HG03469 (cell line): ENCODE measurements around the gene TUBGCP2.
"Not testable (repeated sequence)": the region's sequence is repeated elsewhere in the genome, so short reads cannot be mapped to it uniquely, and the experiment has no call there.

ENCODE experiments used
- ATAC-seq: cut with Tn5 transposase; IDR thresholded peaks from one replicate; pipeline ENCODE4 v1.9.1; 2021; ENCODE audit warnings: mild to moderate bottlenecking, moderate library complexity, moderate number of reproducible peaks; ENCODE audit not compliant: unreplicated experiment

TUBGCP2 gene

DNA sequence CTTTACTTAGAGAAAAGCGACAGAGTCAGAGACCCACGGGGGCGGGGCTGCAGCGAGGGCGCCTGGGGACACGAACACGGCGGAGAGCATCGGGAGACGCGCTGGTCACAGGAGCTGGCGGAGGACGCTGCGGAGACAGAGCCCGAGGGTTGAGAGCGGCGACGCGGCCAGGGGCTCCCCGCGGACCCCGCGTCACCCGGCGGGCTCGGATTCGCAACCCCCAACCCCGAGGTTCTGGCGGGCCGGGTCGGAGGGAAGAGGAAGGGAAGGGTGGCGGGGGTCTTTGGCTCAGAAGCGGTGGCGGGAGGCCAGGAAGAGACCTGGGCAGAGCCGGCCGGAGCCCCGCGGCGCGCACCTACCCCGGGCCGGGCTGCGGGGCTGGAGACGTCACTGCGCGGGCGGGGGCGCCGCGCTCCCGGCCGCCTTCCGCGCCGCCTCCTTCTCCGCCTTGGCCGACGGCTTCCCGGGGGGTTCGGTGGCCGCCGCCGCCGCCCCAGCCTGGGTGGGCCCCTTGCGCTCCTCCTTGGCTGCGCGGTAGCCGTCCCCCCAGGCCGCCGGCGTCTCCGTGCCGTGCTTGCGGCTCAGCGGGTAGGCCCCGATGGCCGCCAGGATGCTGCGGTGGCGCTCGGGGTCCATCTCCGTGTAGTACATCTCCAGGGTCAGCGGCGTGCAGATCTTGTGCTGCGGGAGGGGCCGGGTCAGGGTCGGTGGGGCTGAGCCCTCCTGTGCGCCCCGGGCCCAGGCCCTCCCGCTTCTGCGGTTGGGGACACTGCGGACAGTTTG, 17.0 kb upstream of the TUBGCP2 start:
- no peak for ATAC-seq

- ATAC-seq = no peak
Observed at GRCh38 chr10:133324857-133325260, 16.2 kb upstream of the TUBGCP2 start.

DNA sequence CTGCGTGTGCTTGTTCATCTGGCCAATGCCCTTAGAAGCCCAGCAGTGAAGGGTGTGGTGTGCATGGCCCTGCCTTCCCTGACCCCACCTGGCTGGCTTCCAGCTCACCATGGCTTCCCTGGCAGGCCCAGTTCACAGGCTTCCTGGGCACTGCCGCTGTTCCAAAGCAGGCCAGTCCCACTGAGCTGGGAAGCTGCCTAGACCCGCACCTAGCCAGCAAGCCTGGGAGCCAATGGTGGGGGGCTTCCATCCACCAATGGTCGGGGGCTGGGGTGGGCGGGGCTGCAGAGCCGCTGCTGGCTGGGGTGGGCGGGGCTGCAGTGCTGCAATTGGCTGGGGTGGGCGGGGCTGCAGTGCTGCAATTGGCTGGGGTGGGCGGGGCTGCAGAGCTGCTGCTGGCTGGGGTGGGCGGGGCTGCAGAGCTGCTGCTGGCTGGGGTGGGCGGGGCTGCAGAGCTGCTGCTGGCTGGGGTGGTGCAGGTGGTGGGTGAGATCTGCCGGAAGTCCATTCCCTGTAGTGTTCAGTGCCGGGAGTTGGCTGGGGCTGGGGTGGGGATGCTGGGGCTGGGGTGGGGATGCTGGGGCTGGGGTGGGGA, 15.6 kb upstream of the TUBGCP2 start:
- ATAC-seq = no peak

DNA sequence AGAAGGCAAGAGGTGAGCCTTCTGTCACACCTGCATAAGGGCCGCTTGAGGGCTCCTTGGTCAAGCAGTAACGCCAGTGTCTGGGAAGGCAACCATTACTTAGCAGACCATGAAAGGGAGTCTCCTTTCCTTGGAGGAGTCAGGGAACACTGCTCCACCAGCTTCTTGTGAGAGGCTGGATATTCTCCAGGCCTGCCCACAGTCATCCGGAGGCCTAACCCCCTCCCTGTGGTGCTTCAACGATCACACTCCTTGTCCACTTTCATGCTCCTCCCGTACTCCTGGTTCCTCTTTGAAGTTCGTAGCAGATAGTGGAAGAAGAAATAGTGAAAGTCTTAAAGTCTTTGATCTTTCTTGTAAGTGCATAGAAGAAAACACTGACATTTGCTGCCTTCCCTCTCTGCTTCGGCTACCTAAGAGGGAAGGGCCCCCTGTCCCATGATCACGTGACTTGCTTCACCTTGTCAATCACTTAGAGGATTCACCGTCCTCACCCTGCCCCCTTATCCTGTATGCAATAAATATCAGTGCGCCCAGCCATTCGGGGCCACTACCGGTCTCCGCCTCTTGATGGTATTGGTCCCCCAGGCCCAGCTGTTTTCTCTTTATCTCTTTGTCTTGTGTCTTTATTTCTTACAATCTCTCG, 13.5 kb upstream of the TUBGCP2 start:
- ATAC-seq = not testable (repeated sequence)

GRCh38 chr10:133320852-133321422, 12.3 kb upstream of the TUBGCP2 start:
- not testable (repeated sequence) for ATAC-seq

DNA sequence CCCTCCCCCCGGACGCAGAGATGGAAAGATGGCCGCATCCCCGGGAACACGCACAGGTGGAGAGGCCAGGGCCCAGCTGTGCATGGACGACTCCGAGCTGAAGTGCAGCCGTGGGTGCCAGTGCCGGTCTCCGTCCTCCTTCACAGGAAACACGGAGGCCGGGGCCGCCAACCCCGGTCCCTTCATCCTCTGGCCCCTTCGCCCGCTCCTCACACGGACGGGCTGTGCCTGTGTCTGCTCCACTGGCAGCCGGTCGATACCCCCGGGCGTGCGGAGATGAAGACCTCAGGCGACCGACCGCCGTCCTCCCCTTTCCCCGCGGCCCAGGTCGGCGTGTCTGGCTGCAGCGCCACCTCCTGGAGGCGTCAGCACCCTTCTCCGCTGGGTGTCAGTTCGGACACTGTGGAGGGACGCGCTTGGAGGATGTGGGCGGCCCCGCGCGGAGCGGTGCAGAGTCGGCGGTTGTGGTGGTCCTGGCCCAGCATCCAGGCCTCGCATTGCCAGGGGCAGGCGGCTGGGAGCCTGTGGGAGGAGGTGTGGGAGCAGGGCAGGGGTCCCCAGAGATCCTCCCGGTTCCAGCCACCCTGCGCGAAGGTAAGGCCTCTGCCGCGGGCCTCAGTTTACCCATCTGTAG, 9.9 kb upstream of the TUBGCP2 start:
- ATAC-seq = no peak

GRCh38 chr10:133316732-133317131, 8.1 kb upstream of the TUBGCP2 start:
- ATAC-seq = no peak

- no peak for ATAC-seq
Observed at GRCh38 chr10:133316266-133316665, 7.6 kb upstream of the TUBGCP2 start.

DNA sequence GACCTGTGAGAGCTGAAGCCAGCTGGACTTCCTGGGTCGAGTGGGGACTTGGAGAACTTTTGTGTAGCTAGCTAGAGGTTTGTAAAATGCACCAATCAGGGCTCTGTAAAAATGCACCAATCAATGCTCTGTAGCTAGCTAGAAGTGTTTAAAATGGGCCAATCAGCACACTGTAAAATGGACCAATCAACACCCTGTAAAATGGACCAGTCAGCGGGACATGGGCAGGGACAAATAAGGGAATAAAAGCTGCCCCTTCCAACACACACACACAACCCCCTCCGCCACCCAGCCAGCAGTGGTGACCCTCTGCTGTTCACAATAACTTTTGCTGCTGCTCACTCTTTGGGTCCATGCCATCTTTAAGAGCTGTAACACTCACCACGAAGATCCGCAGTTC, 7.2 kb upstream of the TUBGCP2 start:
- ATAC-seq = no peak

DNA sequence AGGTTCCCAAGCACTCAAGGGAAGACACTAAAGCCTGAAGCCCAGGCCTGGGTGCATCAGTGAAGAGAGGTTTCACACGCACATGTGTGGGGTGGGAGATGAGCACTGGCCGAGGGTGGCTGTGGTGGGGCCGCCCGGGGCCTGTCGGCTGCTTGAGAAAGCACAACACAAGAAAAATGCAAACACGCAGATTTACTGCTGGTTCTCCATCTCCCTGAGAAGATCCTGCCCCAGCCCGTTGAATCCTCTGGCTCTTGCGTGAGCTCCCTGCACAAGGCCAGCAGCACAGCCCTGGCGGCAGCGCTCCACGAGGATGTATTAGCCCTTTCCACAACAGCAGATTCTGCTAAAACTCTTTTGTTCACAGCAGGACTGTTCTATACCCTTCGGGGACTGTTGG, 6.2 kb upstream of the TUBGCP2 start:
- no peak for ATAC-seq

DNA sequence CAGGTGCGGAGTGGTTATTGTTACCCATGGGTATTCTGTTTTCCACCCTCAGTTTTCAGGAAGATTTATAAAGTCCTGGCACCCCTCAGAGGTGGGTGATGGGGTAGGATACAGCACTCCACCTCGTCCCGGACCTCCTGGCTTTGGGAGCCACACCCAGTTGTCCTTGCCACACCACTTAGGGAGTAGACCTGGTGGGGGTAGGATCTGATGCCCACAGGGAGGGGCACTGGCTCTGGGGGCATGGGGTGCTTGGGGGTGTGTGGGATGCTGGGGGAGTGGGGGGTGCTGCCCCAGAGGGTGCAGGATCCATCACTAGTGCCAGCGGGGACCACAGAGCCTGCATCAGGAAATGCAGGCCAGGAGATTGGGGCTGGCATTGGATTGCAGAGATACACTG, 4.5 kb upstream of the TUBGCP2 start:
- no peak for ATAC-seq

DNA sequence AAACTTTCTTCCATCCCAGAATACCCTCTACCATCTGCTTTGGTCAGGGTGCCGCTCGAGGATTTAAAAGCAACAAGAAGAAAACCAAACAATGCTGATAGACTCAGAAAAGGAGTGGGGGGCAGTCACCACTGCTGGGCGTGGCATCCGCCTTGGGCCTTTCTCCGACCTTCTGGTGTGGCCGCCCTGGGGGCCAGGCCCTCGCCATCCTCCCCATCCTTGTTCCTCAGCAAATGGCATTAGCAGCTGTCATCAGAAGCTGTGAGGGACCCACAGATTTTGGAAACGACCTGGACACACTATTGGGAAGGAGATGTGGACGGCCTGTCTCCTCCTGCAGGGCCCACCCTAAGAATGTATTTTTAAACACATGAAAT, 4.1 kb upstream of the TUBGCP2 start:
- no peak for ATAC-seq

DNA sequence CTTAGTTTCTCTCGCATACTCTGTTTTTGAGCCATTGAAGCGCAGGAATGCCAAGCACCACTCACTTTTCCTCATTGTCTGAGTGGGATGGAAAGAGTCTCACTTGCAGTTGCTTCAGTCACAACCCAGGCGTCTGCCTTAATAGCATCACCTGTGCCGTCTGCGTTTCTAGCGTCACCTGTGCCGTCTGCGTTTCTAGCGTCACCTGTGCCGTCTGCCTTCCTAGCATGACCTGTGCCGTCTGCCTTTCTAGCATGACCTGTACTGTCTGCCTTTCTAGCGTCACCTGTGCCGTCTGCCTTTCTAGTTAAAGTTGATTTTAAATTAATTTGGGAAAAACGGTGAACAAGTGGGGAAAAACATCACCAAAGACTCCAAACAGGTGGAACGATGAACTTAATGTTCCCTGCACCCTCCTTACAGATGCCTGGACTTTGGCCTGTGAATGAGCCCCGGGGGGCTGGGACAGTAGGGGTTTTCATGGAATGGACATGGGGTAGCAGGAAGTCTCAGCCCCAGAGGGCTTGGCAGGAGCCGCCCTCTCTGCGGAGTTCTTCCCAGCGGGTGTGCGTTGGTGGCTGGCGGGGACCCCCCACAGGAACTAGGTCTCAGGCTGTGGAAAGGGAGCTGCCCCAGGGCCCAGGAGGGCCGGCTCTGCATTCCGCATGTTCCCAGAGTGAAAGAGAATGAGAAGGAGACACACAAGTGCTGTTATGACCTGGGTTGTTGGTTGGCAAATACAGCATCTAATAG, 3.5 kb upstream of the TUBGCP2 start:
- ATAC-seq = no peak

- no peak for ATAC-seq
Observed at GRCh38 chr10:133311570-133311969, 2.9 kb upstream of the TUBGCP2 start.

DNA sequence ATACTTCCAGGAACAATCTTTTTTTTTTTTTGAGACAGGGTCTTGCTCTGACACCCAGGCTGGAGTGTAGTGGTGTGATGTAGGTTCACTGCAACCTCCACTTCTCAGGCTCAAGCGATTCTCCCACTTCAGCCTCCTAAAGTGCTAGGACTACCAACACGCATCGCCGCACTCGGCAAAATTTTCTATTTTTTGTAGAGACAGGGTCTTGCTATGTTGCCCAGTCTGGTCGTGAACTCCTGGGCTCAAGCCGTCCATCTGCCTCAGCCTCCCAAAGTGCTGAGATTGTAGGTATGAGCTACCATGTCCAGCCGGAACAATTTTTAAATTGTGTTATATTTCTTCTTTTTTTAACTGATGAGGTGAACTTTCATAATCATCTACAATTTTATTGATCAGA, 2.1 kb upstream of the TUBGCP2 start:
- ATAC-seq = no peak

DNA sequence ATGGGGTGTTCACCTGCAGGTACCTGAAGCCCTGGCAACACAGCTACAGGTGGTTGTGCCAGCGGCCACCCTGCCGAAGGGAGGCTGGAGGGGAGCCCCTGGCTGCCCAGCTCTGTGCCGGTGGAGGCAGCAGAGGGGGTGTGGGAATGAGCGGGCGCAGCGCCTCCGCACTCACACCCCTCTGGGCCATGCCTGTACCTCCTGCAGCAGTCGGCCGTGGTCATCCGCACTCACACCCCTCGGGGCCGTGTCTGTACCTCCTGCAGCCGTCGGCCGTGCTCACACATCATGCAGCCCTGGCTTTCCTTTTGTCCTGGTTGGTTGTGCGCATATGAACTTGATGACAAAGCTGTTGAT, 1.7 kb upstream of the TUBGCP2 start:
- no peak for ATAC-seq

DNA sequence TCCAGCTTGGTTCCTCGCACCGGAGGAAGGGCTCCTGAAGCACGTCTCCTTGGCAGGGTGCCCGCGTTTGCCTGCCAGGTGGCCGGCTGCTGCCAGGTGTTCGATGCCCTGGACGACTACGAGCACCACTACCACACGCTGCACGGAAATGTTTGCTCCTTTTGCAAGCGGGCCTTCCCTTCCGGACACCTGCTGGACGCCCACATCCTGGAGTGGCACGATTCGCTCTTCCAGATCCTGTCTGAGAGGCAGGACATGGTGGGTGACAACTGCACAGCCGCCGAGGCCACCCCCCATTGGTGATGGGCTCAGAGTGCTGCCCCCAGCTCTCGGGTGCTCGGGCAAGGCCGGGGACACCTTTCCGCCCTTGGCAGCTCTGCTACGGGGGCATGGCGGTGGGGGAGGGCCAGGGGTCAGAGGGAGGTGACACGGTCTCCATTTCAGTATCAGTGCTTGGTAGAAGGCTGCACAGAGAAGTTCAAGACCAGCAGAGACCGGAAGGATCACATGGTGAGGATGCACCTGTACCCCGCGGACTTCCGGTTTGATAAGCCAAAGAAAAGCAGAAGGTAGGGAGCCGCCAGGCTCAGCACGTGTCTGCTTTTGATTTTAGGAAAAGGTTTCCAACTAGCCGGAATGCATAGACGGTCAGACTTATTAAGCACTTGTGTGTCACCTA, 1.2 kb upstream of the TUBGCP2 start:
- ATAC-seq = no peak

- peak; percentile 46 for ATAC-seq
Observed at GRCh38 chr10:133309100-133309719, 538 bp upstream of the TUBGCP2 start.

DNA sequence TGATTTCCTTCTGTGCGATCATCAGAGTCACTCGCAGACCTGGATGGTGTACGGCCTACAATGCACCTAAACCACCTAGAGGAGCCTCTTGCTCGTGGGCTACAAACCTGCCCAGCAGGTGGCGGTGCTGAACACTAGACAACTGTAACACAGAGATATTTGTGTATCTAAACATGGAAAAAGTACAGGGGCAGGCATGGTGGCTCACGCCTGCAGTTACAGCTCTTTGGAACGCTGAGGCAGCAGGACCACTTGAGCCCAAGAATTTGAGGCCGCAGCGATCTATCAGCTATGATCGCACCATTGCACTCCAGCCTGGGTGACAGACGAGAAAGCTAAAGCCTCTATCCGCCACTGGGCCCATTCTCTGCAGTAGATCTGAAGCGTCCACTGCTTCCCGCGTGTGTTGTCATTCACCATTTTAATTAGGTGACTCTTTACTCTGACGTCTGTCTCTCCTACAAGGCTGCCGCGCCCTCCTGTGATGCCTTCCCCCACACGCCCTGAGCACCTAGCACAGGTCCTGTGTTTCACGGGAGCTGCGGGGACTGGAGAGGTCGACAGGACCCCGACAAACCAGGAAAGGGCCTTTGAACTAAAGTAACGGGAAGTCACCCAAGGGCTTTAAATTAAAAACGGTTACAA, 774 bp downstream of the TUBGCP2 start:
- ATAC-seq = no peak
